PC-9 (cell line): ENCODE measurements around the gene UNC13A.

Experiments
- EZH2 ChIP-seq: fragments of 200-600 bp; sonication (generic); IDR thresholded peaks from 2 replicates; pipeline ENCODE4 v1.8.0; 2017; ENCODE audit warnings: antibody characterized with exemption, low read depth
- TF ChIP-seq, protein P1 (sequence below): fragments of 200-600 bp; sonication (generic); conservative IDR thresholded peaks from 2 replicates; pipeline ENCODE4 v1.6.1; 2017; ENCODE audit warnings: mixed run types, antibody characterized with exemption, mild to moderate bottlenecking, moderate library complexity

DNA sequence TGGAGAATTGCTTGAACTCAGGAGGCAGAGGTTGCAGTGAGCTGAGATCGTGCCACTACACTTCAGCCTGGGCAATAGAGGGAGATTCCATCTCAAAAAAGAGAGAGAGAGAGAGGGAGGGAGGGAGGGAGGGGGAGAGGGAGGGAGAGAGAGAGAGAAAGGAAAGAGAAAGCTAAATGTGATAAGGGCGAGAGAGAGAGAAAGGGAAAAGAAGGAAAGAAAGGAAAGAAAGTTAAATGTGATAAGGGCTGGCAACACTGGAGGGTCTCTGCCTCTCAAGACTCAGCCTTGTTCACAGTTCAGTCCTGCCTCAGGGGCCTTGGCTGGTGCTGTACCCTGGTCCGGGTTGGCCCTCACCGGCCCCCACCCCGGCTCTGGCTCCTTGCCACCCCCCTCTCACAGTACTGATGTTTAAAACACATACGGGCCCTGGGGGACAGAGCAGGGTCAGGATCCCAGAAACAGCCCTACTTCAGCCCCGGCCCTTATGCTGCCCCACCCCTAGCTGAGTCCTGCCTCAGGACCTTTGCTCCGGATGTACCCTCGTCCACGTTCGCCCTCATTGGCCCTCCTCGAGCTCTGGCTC lies 34.6 kb upstream of the UNC13A start:
- TF ChIP-seq, protein P1, sequence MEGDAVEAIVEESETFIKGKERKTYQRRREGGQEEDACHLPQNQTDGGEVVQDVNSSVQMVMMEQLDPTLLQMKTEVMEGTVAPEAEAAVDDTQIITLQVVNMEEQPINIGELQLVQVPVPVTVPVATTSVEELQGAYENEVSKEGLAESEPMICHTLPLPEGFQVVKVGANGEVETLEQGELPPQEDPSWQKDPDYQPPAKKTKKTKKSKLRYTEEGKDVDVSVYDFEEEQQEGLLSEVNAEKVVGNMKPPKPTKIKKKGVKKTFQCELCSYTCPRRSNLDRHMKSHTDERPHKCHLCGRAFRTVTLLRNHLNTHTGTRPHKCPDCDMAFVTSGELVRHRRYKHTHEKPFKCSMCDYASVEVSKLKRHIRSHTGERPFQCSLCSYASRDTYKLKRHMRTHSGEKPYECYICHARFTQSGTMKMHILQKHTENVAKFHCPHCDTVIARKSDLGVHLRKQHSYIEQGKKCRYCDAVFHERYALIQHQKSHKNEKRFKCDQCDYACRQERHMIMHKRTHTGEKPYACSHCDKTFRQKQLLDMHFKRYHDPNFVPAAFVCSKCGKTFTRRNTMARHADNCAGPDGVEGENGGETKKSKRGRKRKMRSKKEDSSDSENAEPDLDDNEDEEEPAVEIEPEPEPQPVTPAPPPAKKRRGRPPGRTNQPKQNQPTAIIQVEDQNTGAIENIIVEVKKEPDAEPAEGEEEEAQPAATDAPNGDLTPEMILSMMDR = no peak
- TF ChIP-seq EZH2 = no peak
